SIG-M5 treated with dmso at 0.1 percent for 504 hours (cell line): ENCODE measurements around the gene LCN9.

ENCODE experiments used
- DNase-seq: peaks from one replicate; lab custom pipeline; 2025; ENCODE audit not compliant: unreplicated experiment; lab: John Stamatoyannopoulos, UW

The LCN9 gene

DNA sequence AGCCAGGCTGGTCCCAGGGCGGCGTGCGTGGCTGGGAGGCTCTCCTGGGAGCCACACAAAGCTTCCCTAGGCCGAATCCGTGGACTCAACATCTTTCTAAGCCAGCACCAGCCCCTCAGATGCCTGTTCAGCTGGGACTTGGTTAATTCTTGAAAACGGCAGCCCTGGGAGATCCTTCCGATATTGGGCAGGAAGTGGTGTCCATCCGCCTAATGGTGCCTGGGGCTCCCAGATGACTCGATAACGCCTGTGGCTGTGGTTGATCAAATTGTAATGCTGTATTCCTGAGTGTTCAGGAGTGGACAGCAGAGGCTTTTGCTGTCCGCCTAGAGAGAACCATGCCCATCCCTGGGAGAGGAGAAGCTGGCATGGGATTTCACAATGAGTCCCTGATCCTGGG lies 52.9 kb downstream of the LCN9 start:
- DNase-seq: no peak
